ENCODE data around the gene DCC.

Gene DCC

GRCh38 chr18:52459890-52460289 is 119.9 kb downstream of the DCC start:
- H3K27ac ChIP-seq (ENCODE audit: low read depth, low read length) = no peak overlapping the region

GRCh38 chr18:52462853-52463252 is 122.9 kb downstream of the DCC start:
- H4K20me1 ChIP-seq (ENCODE audit: control insufficient read depth, insufficient read depth, low read depth, low read length) = no peaks in the 10 kb centered on the region
- no peak overlapping the region for H3K27ac ChIP-seq (ENCODE audit: low read depth, low read length)
- H3K9me3 ChIP-seq (ENCODE audit: control insufficient read depth, insufficient read depth, low read length) = no peaks in the 10 kb centered on the region
- H3F3A ChIP-seq (ENCODE audit: control insufficient read depth, insufficient read depth) = no peaks in the 10 kb centered on the region
- H3K4me2 ChIP-seq (ENCODE audit: low read length) = no peak overlapping the region
- no peaks in the 10 kb centered on the region for H3K79me2 ChIP-seq (ENCODE audit: control insufficient read depth, low read length)
- no peaks in the 10 kb centered on the region for H3K9me2 ChIP-seq (replicated peaks; ENCODE audit: control insufficient read depth, low read length)
- H3K4me1 ChIP-seq (ENCODE audit: control insufficient read depth, low read length) = no peaks in the 10 kb centered on the region
- H3K27me3 ChIP-seq (ENCODE audit: control insufficient read depth, low read length) = no peaks in the 10 kb centered on the region
- no peaks in the 10 kb centered on the region for H3K36me3 ChIP-seq (ENCODE audit: control insufficient read depth, low read length)
- H3K4me3 ChIP-seq (ENCODE audit: low read length) = no peak overlapping the region
- TF ChIP-seq EZH2phosphoT487 (IDR thresholded peaks at IDR 0.05; ENCODE audit: borderline replicate concordance, low read length) = no peak
- TF ChIP-seq, protein P1, sequence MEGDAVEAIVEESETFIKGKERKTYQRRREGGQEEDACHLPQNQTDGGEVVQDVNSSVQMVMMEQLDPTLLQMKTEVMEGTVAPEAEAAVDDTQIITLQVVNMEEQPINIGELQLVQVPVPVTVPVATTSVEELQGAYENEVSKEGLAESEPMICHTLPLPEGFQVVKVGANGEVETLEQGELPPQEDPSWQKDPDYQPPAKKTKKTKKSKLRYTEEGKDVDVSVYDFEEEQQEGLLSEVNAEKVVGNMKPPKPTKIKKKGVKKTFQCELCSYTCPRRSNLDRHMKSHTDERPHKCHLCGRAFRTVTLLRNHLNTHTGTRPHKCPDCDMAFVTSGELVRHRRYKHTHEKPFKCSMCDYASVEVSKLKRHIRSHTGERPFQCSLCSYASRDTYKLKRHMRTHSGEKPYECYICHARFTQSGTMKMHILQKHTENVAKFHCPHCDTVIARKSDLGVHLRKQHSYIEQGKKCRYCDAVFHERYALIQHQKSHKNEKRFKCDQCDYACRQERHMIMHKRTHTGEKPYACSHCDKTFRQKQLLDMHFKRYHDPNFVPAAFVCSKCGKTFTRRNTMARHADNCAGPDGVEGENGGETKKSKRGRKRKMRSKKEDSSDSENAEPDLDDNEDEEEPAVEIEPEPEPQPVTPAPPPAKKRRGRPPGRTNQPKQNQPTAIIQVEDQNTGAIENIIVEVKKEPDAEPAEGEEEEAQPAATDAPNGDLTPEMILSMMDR (IDR thresholded peaks at IDR 0.05; ENCODE audit: low read depth, low read length, poor library complexity, severe bottlenecking) = no peak

More at GRCh38 chr18:52459890-52460289, 119.9 kb downstream of the DCC start:
- no peaks in the 10 kb centered on the region for H3K79me2 ChIP-seq (ENCODE audit: control insufficient read depth, low read length)
- H3K4me2 ChIP-seq (ENCODE audit: low read length) = no peak overlapping the region
- H3F3A ChIP-seq (ENCODE audit: control insufficient read depth, insufficient read depth) = no peaks in the 10 kb centered on the region
- no peaks in the 10 kb centered on the region for H3K9me2 ChIP-seq (replicated peaks; ENCODE audit: control insufficient read depth, low read length)
- no peaks in the 10 kb centered on the region for H3K4me1 ChIP-seq (ENCODE audit: control insufficient read depth, low read length)
- H3K36me3 ChIP-seq (ENCODE audit: control insufficient read depth, low read length) = no peaks in the 10 kb centered on the region
- H3K27me3 ChIP-seq (ENCODE audit: control insufficient read depth, low read length) = no peaks in the 10 kb centered on the region
- TF ChIP-seq, protein P1 (IDR thresholded peaks at IDR 0.05; ENCODE audit: low read depth, low read length, poor library complexity, severe bottlenecking) = no peak
- no peak for TF ChIP-seq EZH2phosphoT487 (IDR thresholded peaks at IDR 0.05; ENCODE audit: borderline replicate concordance, low read length)
- H4K20me1 ChIP-seq (ENCODE audit: control insufficient read depth, insufficient read depth, low read depth, low read length) = no peaks in the 10 kb centered on the region
- no peaks in the 10 kb centered on the region for H3K9me3 ChIP-seq (ENCODE audit: control insufficient read depth, insufficient read depth, low read length)
- no peak overlapping the region for H3K4me3 ChIP-seq (ENCODE audit: low read length)

GRCh38 chr18:52465391-52465790 is 125.4 kb downstream of the DCC start:
- Histone ChIP-seq H3K36me3 (ENCODE audit: control insufficient read depth, low read length) (no peaks in the 10 kb centered on the region), H4K20me1 (ENCODE audit: control insufficient read depth, insufficient read depth, low read depth, low read length) (no peaks in the 10 kb centered on the region), H3K4me3 (ENCODE audit: low read length) (no peak overlapping the region), H3K9me2 (replicated peaks; ENCODE audit: control insufficient read depth, low read length) (no peaks in the 10 kb centered on the region), H3F3A (ENCODE audit: control insufficient read depth, insufficient read depth) (no peaks in the 10 kb centered on the region), H3K27me3 (ENCODE audit: control insufficient read depth, low read length) (no peaks in the 10 kb centered on the region), H3K79me2 (ENCODE audit: control insufficient read depth, low read length) (no peaks in the 10 kb centered on the region), H3K27ac (ENCODE audit: low read depth, low read length) (no peak overlapping the region), H3K4me1 (ENCODE audit: control insufficient read depth, low read length) (no peaks in the 10 kb centered on the region), H3K4me2 (ENCODE audit: low read length) (no peak overlapping the region), H3K9me3 (ENCODE audit: control insufficient read depth, insufficient read depth, low read length) (no peaks in the 10 kb centered on the region)
- TF ChIP-seq EZH2phosphoT487 (IDR thresholded peaks at IDR 0.05; ENCODE audit: borderline replicate concordance, low read length) = no peak
- TF ChIP-seq, protein P1 (IDR thresholded peaks at IDR 0.05; ENCODE audit: low read depth, low read length, poor library complexity, severe bottlenecking) = no peak
